ELR (cell line): ENCODE data around the gene TSC22D2.
A peak's percentile ranks its signal among the peaks of the same experiment; 100 is the strongest.

Experiments used
- DNase-seq: peaks from one replicate; pipeline ENCODE4 v3.0.0-alpha.2; 2015; ENCODE audit warnings: low read depth

Gene TSC22D2

DNA sequence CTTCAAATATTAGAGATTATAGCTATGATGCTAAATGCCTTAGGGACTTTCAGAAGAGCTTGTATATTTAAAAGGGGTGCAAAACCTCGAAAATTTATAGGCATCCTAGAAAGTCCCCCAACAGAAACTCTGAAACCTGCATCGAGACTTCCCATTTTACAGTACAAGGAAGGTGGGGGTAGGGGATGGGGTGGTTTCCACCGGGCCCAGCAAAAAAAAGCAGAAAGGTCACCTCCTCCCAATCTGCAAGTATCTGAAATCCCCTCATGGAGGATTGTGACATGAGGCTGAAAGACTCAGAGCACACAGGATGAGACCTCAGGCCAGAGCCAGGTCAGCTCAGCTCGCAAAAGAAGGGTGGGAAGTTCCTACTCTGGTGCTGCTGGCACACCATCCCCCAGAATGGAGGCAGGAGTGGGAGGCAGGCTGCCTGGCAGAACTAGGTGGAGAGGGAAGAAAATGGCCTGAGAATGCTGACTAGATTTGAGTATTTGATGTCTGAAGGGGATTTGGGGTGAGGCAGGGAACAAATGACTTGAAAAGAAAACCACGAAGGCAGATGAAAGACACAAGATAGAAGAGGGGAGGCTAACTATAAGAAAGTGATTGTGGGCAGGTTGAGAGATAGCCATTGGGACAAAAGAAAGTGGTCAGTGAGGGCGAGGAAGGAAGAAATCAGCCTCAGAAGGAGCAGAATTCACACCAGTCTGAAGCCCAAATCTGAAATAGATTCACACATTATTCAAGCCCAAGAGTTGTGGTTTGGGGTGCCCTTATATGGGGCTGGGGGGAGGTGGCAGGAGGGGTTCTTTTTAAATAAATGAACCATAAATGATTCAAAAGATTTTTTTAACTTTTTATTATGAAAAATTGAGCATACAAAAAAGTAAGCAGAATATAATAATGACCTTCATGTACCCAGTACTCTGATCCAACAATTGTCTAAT, 22.5 kb upstream of the TSC22D2 start:
- no peak for DNase-seq

DNA sequence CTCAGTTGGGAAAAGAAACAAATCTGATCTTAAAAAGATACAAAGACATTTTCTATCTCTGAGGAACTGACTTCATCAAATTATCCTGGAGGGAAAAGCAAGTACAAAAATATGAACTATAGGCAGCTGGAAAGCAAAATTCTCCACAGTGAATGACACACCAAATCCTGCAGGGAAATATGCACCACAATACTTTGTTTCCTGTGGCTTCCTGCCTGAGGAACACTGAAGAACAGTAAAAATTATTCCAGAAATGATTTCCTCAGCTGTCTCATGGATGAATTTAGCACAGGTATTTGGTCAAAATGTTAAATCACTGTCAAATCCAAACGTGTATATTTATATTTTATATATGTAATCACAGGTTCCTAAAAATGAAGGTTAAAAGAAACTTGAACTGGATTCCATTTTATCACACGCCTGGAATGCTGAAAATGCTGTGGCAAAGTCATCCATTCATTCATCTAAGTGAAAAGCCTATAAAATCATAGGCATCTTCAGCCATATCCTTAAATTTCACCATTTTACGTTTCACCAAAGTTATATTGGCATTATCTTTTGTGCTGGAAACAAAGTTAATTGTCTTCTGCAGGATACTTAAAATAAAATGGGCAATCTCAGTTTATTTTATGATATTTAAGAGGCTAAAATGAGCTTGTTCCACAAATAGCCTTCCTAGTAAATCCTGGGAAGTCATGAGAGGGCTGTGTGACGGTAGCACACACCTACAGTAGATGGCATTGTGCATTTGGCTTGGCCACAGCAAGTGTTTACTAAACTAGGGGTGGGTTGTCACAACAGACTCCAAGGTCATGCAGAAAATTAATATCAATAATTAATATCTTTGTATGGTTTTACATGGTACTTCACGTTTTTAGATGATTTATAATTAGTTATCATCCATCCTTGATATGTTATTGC, 19.3 kb upstream of the TSC22D2 start:
- DNase-seq = peak; percentile 35

DNA sequence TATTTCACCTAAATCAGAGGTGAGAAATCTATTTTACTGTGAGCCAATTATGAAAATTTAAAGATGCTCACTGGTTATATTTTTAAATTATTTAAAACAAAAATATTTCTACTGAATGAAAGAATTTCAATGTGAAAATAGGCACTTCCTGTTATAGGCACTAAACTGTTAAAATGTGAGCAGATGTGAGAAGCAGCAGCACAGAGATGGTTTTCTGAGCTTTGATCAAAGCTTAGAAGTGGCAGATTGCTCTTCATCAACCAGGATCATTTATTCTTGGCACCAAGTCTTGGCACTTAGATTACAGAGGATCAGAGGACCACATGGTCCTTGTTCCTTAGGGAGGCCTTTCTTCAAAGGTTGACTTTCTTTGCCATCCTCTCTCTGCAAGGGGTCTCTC, 18.0 kb upstream of the TSC22D2 start:
- no peak for DNase-seq

- peak; percentile 85 for DNase-seq
These were observed 16.9 kb upstream of the TSC22D2 start for GRCh38 chr3:150391161-150391560.

- no peak for DNase-seq
These were observed 14.4 kb upstream of the TSC22D2 start for GRCh38 chr3:150393745-150394144.

GRCh38 chr3:150394606-150395005, 13.5 kb upstream of the TSC22D2 start:
- no peak for DNase-seq

- no peak for DNase-seq
These were observed 11.6 kb upstream of the TSC22D2 start for GRCh38 chr3:150396491-150396890.

DNA sequence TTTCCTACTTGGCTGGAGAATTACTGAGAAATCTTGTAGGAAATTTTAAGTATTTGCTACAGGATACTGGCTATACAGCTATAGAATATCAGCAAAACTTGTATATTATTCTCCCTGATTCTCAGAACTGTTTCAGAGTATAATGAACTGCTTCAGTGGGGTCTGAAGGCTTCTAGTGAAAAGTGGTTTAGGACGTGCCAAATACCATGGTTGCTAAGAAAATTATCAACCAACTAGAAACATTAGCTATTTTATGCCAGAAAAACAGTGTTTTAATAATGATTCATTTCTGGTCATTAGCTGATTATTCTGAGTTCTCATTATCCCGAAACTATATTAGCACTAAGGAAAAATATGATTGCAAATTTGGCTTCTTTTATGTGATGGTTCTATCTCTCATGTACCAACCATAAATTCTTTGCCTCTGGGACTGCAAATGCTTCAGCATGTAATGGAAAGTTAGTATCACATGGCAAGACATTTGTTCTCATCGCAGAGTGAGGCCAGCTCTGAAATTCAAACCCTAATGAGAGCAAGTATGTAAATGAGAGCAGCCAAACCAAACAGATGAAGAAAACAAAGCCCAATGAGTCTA, 11.0 kb upstream of the TSC22D2 start:
- no peak for DNase-seq

- DNase-seq = no peak
These were observed 9.0 kb upstream of the TSC22D2 start for GRCh38 chr3:150399060-150399459.

GRCh38 chr3:150401285-150401684, 6.8 kb upstream of the TSC22D2 start:
- DNase-seq = no peak

DNA sequence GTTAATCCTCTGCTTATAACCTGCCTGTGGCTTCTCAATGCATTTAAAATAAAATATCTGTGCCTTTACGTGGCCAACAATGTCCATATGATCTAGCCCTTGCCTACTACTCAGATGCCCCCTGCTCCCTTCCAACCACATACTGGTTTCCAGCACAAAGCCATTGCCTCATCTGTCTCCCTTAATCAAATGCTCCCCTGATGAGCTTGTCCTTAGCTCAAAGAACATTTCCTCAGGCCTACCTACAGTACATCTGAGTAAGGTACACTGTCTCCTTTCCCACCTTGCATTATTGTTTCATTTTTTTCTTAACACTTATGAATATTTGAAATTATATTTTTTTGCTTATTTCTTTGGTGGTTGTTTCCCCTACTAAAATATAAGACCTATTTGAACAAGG, 5.9 kb upstream of the TSC22D2 start:
- DNase-seq = no peak

GRCh38 chr3:150404023-150404422, 4.1 kb upstream of the TSC22D2 start:
- no peak for DNase-seq

DNA sequence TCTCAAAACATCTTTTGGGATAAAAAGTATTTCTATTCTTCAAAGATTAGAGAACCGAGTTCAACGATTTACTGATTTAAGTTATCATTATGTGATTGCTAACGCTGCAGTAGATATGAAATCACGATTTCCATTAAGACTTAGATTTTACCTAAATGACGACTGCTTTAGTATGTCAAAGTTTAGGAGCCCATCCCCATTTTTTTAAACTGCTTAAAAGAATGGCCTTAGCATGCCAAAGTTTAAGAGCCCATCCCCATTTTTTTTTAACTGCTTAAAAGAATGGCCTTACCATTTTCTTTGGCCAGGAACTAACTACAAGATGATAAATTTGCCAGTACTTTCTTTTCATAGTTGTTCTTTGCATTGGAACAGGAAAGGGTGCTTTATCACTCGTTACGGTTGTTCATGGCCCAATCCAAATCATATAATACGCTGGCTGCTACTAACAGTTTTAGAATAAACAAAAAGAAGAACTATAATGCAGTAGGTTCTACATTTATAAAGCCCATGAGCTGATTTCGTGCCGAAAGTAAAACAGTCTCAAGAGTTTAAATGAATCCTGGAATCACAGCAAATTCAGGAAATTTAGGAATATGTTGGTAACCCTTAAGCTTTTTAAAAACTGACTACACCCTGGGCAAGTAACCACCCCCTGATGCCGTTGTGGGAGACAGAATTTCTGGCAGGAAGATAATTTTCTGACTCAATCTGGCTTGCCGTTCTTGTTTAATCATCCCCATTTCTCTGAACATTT, 869 bp upstream of the TSC22D2 start:
- peak; percentile 29 for DNase-seq

- peak; percentile 77 for DNase-seq
These were observed 284 bp upstream of the TSC22D2 start for GRCh38 chr3:150407808-150408220.

DNA sequence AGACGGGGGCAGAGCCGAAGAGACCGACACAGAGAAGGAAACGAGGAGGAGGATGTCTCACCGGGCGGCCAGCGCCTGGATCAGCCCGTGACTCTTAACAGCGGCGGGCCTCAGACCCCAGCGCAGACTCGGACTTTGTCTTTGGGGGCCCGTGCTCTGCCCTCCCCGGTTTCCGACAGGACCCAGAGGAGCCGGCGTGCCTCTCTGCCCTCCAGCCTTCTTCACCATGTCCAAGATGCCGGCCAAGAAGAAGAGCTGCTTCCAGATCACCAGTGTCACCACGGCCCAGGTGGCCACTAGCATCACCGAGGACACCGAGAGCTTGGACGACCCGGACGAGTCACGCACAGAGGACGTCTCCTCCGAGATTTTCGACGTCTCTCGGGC, 1.0 kb downstream of the TSC22D2 start:
- no peak for DNase-seq

DNA sequence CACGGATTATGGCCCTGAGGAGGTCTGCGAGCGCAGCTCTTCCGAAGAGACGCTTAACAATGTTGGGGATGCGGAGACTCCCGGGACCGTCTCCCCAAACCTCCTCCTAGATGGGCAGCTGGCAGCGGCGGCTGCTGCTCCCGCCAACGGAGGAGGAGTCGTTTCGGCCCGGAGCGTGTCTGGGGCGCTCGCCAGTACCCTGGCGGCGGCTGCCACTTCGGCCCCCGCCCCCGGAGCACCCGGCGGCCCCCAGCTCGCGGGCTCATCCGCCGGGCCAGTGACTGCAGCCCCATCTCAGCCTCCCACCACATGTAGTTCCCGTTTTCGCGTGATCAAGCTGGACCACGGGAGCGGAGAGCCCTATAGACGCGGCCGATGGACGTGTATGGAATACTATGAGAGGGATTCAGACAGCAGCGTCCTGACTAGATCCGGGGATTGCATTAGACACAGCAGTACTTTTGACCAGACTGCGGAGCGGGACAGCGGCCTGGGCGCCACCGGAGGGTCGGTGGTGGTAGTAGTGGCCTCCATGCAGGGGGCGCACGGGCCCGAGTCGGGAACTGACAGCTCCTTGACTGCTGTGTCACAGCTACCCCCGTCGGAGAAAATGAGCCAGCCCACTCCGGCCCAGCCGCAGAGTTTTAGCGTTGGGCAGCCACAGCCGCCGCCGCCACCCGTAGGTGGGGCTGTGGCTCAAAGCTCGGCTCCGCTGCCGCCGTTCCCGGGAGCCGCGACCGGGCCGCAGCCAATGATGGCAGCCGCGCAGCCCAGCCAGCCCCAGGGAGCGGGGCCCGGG, 1.6 kb downstream of the TSC22D2 start:
- DNase-seq = peak; percentile 74

GRCh38 chr3:150410311-150411105, 2.4 kb downstream of the TSC22D2 start:
- peak; percentile 51 for DNase-seq

- no peak for DNase-seq
These were observed 3.0 kb downstream of the TSC22D2 start for GRCh38 chr3:150411106-150411460.

DNA sequence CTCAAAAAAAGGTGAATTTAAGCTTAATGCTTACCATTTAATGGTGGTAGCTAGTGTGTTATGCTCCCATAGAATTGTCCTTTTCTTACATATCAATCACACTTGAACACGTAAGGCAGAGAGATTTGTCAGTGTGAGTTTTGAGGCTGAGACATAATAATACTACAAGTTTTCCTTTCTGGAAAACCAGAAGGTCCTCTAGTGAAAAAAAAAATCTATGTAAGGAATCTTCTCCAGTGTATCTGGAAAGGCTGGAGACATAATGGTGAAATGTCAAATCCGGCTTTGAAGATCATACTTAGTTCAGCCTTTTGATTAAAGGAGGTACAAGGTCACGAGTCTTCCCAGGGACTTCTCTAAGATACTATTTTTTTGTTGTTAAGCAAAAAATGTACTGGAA, 3.4 kb downstream of the TSC22D2 start:
- peak; percentile 32 for DNase-seq

DNA sequence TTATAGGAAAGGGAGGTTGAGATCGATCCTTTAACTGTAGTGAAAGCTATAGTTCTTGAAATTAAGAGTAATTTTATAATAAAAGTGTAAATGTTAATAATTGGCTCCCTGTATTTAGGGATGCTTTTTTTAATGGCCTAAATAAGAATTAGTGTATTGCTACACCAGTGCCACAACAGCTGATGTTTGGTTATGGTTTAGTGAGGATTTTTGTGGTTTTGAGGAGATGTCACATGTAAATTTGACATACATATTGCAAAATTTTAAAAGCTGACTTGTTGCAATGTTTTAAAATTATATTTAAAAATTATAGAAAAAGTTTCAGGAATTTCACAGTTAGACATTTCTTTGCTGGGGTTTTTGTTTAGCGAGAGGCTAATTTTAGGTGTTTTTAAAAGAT, 3.9 kb downstream of the TSC22D2 start:
- DNase-seq = peak; percentile 53
